Vagina (tissue), 2 donors: ENCODE results near the gene WBP2.

ENCODE experiments used
- POLR2A ChIP-seq, 2 donors: fragments of 450-650 bp; IDR thresholded peaks; one replicate each; pipeline ENCODE4 v1.6.1; 2017; ENCODE audit warnings: antibody characterized with exemption in 2 of 2, mild to moderate bottlenecking in 2 of 2, moderate library complexity in 2 of 2
- TF ChIP-seq, protein P1 (sequence below), 3 experiments: fragments of 450-650 bp in 2 of 3; fragments of 200-600 bp in 1 of 3; sonication (generic) in 1 of 3; IDR thresholded peaks; one replicate each; pipeline ENCODE4 v1.5.1; 2017 to 2019; ENCODE audit warnings: antibody characterized with exemption in 3 of 3, mild to moderate bottlenecking in 2 of 3, moderate library complexity in 2 of 3

DNA sequence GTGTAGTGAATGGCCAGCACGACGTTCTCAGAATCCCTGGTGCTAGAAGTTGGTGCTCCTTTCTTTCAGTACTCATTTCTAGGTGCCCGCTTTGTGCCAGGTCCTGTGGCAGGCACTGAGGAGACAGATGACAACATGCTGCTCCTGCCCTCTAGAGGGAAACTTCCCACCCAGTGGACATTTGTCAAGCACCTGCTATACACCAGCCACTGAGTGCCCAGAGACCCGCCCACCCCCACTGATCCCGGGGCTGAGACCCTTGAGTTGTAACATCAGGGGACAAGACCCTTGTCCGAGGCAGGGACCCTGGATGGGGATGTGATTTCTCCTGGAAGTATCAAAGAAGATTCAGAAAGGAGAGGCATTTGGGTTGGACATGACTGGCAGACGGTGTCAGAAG is 36.0 kb downstream of the WBP2 start:
- TF ChIP-seq POLR2A (IDR thresholded peaks at IDR 0.05): no peak
- TF ChIP-seq, protein P1, sequence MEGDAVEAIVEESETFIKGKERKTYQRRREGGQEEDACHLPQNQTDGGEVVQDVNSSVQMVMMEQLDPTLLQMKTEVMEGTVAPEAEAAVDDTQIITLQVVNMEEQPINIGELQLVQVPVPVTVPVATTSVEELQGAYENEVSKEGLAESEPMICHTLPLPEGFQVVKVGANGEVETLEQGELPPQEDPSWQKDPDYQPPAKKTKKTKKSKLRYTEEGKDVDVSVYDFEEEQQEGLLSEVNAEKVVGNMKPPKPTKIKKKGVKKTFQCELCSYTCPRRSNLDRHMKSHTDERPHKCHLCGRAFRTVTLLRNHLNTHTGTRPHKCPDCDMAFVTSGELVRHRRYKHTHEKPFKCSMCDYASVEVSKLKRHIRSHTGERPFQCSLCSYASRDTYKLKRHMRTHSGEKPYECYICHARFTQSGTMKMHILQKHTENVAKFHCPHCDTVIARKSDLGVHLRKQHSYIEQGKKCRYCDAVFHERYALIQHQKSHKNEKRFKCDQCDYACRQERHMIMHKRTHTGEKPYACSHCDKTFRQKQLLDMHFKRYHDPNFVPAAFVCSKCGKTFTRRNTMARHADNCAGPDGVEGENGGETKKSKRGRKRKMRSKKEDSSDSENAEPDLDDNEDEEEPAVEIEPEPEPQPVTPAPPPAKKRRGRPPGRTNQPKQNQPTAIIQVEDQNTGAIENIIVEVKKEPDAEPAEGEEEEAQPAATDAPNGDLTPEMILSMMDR (IDR thresholded peaks at IDR 0.05): no peak
